Stimulated activated naive CD4-positive, alpha-beta T cell (primary cell): ENCODE results near the gene MCTP1.

Experiments used
- DNase-seq, 6 experiments: peaks; one replicate each; lab custom pipeline; 2025; lab: John Stamatoyannopoulos, UW

Gene MCTP1

DNA sequence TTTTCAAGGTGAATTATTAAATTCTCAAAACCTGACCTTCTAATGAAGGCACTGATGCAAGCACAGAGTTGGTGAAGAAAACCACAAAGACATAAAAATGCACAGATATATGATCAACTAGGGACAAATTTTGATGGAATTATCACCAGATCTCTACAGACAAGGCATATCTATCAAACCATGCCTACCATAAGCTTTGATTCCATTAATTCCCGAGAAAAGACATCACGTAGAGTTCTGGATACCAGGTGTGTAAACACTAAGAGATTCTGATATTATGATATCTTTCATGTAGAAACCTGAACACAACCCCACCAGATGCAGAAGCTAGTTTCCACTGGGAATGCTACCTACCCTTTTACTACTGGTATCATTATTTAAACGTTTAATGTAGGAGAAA, 525.9 kb downstream of the MCTP1 start:
- DNase-seq: no peak

DNA sequence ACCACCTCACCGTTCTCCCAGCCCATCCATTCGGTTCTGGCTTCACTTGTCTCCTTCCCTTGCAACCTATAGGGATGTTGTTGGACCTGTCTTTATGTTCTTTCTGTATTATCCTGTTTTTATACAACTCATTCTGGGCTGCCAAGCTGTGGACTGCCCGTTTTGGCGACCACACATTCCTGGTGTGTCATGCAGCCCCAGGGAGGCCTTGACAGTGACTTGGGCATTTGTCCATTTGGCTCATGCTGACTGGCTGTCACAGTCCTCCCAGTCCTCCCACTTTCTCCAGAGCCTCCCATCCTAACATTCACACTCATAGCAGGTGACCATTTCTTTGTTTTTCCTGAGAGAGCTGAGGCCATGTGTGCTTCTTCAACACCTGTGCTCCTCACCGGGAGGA, 530.1 kb downstream of the MCTP1 start:
- no peak for DNase-seq

DNA sequence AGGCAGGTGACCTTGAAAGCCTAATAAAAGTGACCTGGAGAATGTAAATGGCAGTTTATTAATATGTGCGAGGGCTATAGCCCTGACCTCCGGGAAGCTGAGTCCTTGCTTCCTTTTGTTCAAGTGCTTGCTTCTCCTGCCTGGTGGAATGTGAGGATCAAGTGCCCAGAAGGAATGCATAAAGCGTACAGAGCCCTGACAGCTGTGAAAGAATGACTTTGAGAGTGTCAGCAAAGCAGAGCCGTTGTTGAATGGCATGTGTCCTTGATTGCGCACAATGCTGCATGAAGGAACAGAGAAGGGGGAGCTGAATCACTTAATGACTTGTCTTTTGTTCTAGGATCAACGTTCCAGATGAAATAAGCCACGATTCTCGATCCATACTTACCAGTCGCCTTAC, 533.4 kb downstream of the MCTP1 start:
- DNase-seq: no peak

DNA sequence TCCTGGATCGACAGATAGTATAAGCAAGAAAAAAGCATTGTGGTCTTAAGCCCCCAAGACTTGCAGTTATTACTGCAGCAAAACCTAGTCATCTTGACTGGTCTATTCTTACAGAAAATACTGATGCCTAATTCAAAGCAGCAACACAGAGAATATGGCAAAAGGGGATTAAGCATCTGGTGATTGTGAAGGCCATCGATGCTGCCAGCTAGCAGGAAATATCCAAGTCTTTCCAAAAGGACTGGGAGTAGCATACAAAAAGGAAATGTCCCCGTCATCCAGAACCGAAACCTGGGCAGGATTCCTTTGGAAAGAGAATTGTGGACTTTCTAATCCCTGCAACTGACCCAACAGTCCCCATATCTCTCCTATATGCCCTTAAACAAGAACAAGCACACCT, 534.2 kb downstream of the MCTP1 start:
- DNase-seq: no peak

DNA sequence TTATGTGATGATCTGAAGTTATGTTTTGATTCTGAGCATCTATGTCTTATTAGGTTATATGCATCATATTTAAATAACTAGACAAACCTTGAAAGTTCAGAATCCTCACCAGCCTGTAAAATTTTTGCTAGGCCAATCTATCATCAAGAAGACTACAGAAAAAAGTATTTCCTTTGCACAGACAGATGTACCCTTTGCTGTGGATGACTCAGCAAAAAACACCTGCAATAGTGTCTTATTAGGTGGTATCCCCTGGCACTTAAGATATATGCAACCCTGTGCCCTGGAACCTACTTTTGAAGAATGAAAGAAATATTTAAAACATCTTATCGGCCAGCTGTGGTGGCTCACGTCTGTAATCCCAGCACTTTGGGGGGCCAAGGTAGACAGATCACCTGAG, 535.9 kb downstream of the MCTP1 start:
- no peak for DNase-seq

DNA sequence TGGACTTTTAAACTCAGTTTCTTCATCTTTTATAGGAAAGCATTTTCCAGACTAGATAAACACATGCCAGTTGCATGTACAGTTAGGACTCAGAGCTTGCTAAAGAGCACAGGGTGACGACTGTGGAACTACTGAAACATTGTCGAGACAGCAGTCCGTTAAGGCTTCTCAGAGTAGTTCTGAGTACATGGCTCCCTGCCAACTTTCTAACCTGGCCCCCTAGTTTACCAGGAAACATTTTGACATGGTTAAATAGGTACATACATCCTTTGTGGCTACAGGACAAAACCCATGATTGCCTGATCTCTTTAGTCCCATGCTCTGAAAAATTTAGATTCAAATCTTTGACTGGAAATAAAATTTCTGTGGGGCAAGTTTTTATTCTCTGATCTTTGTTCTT, 536.7 kb downstream of the MCTP1 start:
- no peak for DNase-seq

DNA sequence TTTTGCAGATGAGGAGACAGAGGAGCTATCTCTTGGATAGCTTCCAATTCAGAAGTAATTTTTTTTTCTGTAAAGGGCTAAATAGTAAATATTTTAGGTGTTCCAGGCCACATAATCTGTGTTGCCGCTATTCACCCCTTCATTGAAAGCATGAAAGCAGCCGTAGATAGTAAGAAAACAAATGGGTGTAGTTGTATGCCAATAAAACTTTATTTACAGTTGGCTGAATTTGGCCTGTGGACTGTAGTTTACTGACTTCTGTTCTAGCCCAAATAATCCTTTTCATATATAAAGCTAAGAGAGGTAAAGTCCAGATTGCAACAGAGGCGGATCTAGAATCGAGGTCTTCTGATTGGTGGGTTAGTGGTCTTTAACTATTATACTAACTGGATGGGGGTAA, 537.5 kb downstream of the MCTP1 start:
- no peak for DNase-seq

DNA sequence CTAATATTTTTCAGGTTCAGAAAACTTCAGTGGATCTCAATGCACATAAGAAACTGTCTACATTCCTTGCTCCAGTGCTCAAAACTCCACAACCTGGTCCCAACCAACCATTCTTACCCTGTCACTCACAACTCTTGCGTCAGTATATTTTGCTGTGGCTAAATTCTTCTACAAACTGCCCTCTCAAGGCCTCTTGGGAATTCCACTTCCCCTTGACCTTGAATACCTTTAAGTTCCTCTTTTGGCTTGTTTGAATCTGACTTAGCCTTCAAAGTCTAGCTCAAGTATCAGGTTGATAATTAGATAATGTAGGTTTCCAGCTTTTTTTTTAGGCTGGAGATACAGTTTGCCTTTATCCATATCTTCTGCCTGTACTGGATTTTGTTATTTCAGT, 538.2 kb downstream of the MCTP1 start:
- DNase-seq: no peak

DNA sequence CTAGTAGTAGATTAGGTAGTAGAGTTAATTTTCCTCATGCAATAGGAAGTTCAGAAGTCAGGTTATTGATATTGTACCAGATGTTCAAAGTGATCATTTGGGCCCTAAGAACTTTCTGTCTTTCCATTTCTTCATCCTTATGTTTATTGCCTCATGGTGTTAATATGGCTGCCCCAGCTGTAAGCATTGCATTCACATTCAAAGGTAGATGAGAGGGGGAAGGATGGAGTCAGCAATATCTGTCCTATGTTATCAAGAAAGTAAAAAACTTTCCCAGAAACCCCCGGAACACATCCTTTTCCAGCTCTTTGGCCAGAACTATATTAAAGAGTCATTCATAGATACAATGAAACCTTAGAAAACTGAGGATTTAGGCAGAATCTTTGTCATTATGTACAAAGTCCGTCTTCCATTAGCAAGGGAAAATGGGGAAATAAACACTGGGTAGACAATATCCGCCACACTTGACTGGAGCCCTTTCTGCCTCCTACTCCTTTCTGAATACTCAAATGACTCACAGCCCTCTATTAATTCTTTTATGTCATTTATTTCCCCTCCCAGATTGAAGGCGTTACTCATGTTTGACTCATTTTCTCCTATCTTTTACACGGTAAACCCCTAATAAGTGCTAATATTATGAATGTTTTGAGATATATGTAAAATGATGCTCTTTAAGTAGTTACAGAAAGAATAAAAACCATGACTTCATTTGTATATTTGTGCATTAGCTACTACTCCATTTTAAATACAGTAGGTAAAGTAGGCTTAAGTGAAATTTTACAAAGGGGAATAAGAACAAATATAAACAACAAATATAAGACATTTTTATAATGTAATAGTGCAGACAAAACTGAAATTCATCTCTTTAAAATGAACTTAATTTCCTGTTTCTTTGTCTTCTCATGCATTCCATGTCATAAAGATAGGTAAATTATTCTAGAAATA, 538.8 kb downstream of the MCTP1 start:
- DNase-seq: no peak

DNA sequence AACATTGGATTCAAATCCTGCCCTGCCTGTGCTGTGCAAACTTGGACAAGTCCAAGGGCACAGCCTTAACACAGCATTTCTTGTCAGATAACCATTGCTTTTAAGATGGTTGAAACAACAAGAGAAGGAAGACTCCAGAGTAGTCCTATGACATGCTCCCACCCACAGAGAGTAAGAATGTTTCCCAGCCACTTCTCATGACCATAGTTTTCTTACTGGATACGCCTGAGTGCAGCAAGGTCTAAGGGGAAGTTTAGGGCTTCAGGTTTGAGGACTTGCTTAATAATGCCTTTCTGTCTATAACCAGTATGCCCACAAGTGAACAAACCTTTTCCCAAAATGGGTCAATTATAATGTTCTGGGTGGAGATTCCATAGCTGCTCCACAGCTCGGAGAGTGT, 540.0 kb downstream of the MCTP1 start:
- peak in 1 of 6 experiments; percentile 6 for DNase-seq

DNA sequence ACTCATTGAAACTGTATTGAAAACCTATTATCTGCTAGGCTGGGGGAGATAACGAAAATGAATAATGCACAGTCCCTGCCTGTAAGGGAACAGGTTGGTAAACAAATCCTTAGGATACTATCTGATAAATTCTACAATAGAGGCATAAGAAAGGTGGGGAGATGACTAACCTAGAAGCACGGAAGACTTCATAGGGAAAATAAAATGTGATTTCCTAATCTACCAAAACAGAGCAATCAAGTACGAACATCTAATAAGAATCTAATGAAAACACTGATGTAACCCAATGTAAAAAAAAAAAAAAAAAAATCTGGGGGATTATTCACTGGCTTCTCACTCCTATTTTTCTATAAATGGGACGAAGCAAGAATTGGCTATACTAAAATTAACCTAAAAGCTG, 542.0 kb downstream of the MCTP1 start:
- no peak for DNase-seq

DNA sequence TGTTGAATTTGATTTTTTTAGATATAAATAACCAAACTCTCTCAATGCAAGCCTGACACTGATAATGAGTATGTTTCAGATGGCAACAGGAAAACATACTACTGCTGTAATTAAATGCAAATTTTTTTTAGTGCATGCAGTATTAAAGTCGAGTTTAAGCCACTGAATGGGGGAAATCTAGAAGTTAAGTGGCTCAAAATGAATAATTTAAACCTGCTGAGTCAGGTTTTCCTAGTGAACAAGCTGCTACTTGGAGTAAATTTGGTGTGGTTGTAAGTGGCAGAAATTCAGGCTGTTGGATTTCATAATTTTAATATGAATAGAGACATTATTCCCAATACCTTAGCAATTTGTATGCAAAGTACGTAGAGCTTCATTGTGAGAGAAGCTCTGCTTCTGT, 544.6 kb downstream of the MCTP1 start:
- no peak for DNase-seq

DNA sequence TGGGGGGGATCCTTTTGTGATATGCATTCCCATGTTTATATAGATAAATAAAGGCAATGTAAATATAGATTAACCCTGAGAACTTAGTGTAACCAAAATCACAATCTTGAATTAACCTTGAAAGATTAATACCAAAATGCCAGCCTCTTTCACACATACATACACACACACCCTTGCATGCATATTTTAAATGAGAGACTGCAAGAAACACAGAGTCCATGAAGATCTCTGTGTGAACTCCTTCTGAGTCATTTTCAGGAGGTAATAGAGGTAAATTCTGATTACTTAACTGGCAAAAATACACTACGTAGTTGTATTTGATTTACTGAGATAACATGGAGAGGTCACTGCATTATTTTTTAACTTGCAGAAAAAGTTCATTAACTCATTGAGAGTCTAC, 548.4 kb downstream of the MCTP1 start:
- DNase-seq: no peak

DNA sequence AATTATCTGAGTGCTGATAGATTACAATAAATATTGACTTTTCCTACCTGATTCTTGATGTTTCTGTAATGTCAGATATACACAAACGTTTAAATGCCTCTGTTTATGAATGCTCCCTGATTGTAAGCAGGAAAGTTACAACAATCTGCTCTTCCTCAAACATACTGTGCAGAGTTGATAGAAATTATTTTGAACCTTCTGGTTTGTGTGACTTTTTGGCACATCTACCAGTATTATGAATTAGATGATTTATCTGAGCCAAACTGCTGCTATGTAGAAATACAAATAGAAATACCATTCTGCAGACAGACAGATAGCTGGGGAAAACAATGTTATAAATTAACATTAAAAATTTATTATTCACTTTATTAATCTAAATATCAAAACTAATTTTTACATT, 553.4 kb downstream of the MCTP1 start:
- DNase-seq: no peak

DNA sequence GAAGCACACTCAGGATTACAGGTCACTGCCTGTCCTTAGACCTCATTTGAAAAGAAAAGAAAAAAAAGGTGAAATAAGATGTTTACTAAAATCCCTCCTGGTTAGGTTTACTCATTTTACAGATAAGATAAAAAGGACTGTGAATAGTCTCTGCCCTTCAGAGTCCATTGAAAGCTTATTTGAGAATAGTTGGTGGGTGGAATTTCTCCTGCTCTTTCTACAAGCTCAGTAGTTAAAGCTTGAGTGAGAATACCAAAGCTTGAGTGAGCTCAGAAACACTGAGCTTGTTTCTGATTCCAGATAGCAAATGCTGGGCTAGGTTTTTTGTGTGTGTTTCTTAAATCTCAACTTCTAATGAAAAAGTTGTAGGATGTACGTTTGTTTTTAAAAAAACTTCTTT, 559.8 kb downstream of the MCTP1 start:
- no peak for DNase-seq

DNA sequence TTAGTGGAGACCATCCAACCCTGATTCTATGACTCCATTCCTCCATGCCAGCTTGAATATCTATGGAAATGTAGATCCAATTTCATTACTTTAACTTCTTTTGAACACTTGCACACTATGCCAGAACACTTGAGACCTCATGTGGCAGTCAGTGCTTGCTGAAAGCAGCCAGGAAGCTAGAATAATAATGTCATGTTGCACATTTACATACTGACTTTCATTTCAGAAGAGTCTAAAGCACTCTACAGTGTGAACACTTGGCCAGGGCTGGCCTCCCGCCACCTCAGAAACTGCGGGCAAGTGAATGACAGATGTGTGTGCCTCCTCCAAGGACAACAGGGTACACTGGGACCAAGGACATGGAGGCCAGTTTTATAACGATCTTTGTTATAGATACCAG, 569.1 kb downstream of the MCTP1 start:
- DNase-seq: no peak

DNA sequence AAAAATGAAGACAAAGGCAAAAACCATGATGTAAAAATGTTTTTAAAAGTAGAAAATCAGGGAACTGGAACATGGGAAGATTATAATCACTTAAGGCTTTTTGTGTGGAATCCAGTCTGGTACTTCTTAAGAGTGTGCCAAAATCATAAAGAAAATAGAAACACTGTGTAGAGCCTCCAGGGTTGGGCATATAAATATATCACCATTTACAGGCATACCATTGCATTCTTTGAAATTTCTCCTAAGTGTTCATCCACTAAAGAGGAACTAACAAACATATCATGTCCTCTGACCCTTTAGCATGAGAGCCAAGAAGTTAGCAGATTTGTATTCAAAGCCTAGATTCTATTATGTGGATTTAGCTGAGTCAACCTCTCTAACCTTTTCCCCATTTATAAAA, 573.1 kb downstream of the MCTP1 start:
- DNase-seq: no peak

DNA sequence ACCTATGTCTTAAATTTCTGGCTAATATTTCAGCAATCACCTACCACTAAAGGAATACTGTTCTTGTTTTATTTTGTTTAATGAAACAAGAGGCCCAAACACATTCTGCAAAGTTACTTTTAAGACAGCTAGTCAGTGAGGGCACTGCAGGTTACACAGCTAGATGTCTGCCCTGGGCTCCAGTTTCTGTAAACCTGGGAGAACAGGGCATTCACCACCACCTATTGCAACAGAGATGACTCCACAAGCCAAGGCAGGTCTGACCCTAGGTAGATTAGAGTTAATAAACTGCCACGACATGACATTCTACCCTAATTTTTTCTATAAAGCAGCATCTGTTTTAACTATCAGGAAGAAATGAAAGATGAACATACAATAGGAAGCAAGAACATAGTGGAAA, 575.6 kb downstream of the MCTP1 start:
- DNase-seq: no peak

DNA sequence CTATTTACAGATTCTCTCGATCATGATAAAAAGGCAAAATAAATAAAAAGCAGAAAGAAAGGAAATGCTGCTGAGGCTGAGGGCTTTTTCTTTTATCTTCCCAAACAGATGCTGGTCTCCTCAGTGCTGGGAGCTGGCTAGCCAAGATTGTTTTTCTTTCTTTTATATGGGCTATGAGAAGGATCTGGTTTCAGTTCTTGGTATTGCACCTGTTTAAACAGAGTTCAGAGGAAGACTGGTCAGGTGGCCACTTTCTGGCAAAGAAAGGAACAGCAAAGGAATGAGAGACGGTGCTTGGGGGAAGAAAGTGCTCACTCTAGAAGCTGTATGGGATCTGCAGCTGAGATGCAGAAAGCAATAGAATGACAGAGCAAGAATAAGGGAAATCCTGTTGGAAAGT, 577.5 kb downstream of the MCTP1 start:
- DNase-seq: no peak

DNA sequence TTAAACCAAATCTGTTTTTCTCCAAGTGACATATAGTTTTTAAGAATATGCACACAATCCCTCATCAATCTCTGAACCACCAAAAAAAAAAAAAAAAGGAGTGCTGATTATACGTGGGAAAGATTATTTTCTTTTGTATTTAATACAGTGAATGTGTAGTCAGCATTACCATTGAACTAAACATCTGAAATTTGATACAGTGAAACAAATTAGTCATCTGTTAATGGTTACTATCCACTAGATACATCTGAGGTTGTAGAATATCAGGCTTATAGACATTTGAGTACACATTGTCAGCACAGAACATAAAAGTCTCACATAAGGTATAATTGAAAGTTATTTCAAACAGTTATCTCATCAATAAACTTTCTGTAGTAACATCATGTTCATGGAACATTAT, 579.5 kb downstream of the MCTP1 start:
- no peak for DNase-seq

DNA sequence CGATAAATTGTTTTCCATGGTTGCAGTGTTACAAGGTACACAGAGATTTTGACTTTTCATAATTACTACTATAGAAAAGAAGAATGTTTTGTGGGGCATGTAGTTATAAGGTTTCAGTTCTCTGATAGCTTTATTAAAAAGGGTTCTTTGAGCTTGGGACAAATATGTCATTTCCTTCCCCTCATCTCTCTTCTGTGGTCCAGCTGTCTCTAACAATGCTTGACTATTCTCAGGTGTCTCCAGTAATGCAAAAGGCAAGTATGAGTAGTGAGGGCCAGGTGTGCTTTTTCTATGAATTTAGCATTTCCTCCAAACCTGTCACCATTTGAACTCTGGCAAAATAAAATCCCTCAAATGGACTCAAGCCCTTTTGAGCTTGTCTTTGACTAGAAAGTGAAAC, 582.2 kb downstream of the MCTP1 start:
- DNase-seq: no peak

DNA sequence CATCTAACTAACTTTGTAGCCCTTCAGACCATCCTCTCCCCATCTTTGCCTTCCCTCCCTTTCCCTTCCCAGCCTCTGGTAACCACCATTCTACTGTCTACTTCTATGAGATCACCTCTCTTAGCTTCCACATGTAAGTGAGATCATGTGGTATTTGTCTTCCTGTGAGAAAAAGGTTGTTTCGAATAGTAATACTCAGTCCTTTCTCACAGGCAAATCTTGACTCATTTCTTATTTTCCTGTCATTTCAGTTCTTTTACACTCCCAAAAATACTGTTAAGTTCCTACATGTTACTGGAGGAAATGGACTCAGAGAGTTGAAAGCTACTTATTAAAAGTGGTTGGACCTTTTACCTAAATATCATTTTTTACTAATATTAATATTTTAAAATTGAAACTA, 584.3 kb downstream of the MCTP1 start:
- no peak for DNase-seq

DNA sequence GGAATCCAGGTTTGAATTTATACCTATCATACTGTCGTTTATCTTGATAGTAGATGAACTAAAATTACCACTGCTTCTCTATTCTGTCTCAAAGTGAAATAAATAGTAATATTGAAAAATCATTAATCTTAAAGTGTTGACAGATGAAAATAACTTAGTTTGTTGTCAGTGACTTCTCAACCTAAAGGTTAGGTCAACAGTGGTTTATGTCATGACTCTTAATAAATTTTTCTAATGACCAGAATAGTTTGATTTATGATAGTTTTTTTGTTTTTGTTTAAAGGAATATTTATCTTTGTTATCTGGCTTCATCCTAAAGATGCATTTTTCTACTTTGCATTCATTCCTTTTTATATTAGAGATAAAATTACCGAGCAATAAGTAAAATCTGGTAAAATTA, 585.3 kb downstream of the MCTP1 start:
- no peak for DNase-seq

DNA sequence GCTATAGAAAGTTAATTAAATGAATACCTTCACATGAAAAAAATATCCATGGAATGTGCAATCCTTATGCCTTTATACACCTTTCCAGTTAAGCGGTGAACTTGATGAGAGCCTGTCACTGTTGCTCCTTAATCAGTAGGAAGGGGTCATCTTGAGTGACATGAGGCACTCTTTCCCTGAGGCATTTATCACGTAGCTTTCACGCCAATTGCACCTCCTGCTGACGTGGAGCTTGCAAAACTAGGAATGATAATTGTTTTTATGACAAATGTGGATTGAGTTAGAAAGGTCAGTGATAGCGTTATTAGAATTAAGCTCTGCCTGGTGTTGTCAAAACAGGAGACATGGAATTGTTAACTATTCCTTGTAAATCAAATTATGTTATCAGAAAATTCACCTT, 586.7 kb downstream of the MCTP1 start:
- no peak for DNase-seq
